IMR-90 (cell line): ENCODE results near the gene QSER1. TPM values are rescaled to one million over a fixed set of nuclear protein-coding genes. Genes with fewer than 3 reads are reported as not detected.

ENCODE experiments used
- ATAC-seq: fragments of 200-7000 bp; cut with Tn5 transposase; 2 replicates; pipeline ENCODE4 v1.9.1; 2020; ENCODE audit warnings: low read depth, mild to moderate bottlenecking, moderate library complexity
- BruUV-seq: library from RNA; stranded (reverse); fragments of 400-500 nt; replicated peaks from 2 replicates; lab custom pipeline; 2021; lab: Mats Ljungman, UMichigan
- CTCF ChIA-PET: fragments of 300-600 bp; formaldehyde crosslinking; extraction: SDS; loops from one replicate; lab custom pipeline; 2021; ENCODE audit warnings: antibody characterized with exemption; lab: Yijun Ruan, JAX
- POLR2A ChIA-PET: fragments of 300-600 bp; sonication (Branson Sonifier 250); formaldehyde crosslinking; loops from one replicate; lab custom pipeline; 2022; ENCODE audit warnings: antibody characterized with exemption; ENCODE audit not compliant: unreplicated experiment; lab: Charles Lee
- DNase-seq: peaks from one replicate; pipeline ENCODE4 v3.0.0; 2013
- H2AFZ ChIP-seq: replicated peaks from 2 replicates; pipeline ENCODE3; 2013; ENCODE audit warnings: low read length, mild to moderate bottlenecking; ENCODE audit not compliant: poor library complexity
- H2AK5ac ChIP-seq: 2 replicates; pipeline ENCODE4 v1.6.1; 2013; ENCODE audit warnings: low read depth, low read length, inconsistent platforms
- H2AK9ac ChIP-seq: replicated peaks from 2 replicates; pipeline ENCODE3; 2013; ENCODE audit warnings: mild to moderate bottlenecking, low read depth, low read length, moderate library complexity; ENCODE audit not compliant: poor library complexity
- H2BK120ac ChIP-seq: 2 replicates; pipeline ENCODE4 v1.6.1; 2013; ENCODE audit warnings: low read depth, low read length, inconsistent platforms
- H2BK15ac ChIP-seq: 3 replicates; pipeline ENCODE4 v1.6.1; 2013; ENCODE audit warnings: low read depth, low read length, inconsistent platforms
- H2BK20ac ChIP-seq: 2 replicates; pipeline ENCODE4 v1.6.1; 2013; ENCODE audit warnings: low read depth, mild to moderate bottlenecking, inconsistent platforms, low read length, moderate library complexity
- H2BK5ac ChIP-seq: 2 replicates; pipeline ENCODE4 v1.6.1; 2013; ENCODE audit warnings: mild to moderate bottlenecking, low read depth, low read length, inconsistent platforms; ENCODE audit not compliant: poor library complexity, severe bottlenecking
- H3K14ac ChIP-seq: replicated peaks from 2 replicates; pipeline ENCODE4 v1.6.1; 2013; ENCODE audit warnings: low read depth, low read length, inconsistent platforms
- H3K18ac ChIP-seq: 2 replicates; pipeline ENCODE4 v1.6.1; 2013; ENCODE audit warnings: low read depth, low read length, control low read depth
- H3K23ac ChIP-seq: 2 replicates; pipeline ENCODE4 v1.6.1; 2013; ENCODE audit warnings: low read depth, low read length, inconsistent platforms
- H3K27ac ChIP-seq: 2 replicates; pipeline ENCODE4 v1.5.1; 2013; ENCODE audit warnings: mild to moderate bottlenecking, control low read depth, low read length; ENCODE audit not compliant: insufficient read depth
- H3K27me3 ChIP-seq: 2 replicates; pipeline ENCODE4 v1.6.1; 2013; ENCODE audit warnings: low read length; ENCODE audit not compliant: control insufficient read depth, insufficient read depth
- H3K36me3 ChIP-seq: 2 replicates; pipeline ENCODE4 v1.6.1; 2013; ENCODE audit warnings: low read length, mixed read lengths; ENCODE audit not compliant: control insufficient read depth, insufficient read depth
- H3K4ac ChIP-seq: 2 replicates; pipeline ENCODE4 v1.6.1; 2013; ENCODE audit warnings: low read depth, low read length, inconsistent platforms
- H3K4me1 ChIP-seq: 2 replicates; pipeline ENCODE4 v1.6.1; 2013; ENCODE audit warnings: low read length, mixed read lengths; ENCODE audit not compliant: control insufficient read depth, insufficient read depth
- H3K4me2 ChIP-seq: 2 replicates; pipeline ENCODE4 v1.6.1; 2013; ENCODE audit warnings: low read depth, mild to moderate bottlenecking, control low read depth, low read length, moderate library complexity
- H3K4me3 ChIP-seq: 2 replicates; pipeline ENCODE4 v1.5.1; 2013; ENCODE audit warnings: low read depth, mild to moderate bottlenecking, control low read depth, low read length, moderate library complexity; ENCODE audit not compliant: insufficient read depth
- H3K56ac ChIP-seq: 2 replicates; pipeline ENCODE4 v1.6.1; 2013; ENCODE audit warnings: low read length, inconsistent platforms; ENCODE audit not compliant: insufficient read depth; ENCODE audit errors: extremely low read depth
- H3K79me1 ChIP-seq, 2 experiments: 2 replicates each; pipeline ENCODE4 v1.6.1; 2013; ENCODE audit warnings: low read length in 2 of 2, inconsistent platforms in 1 of 2, low read depth in 1 of 2
- H3K9ac ChIP-seq: 2 replicates; pipeline ENCODE4 v1.6.1; 2013; ENCODE audit warnings: low read depth, low read length, control low read depth
- H3K9me1 ChIP-seq: 2 replicates; pipeline ENCODE4 v1.6.1; 2013; ENCODE audit warnings: low read length, inconsistent platforms; ENCODE audit not compliant: insufficient read depth
- H3K9me3 ChIP-seq: 2 replicates; pipeline ENCODE4 v1.6.1; 2013; ENCODE audit warnings: low read length; ENCODE audit not compliant: control insufficient read depth, insufficient read depth
- H4K20me1 ChIP-seq: 2 replicates; pipeline ENCODE4 v1.6.1; 2013; ENCODE audit warnings: low read length, inconsistent platforms; ENCODE audit not compliant: insufficient read depth
- H4K5ac ChIP-seq: 2 replicates; pipeline ENCODE4 v1.6.1; 2013; ENCODE audit warnings: mild to moderate bottlenecking, low read depth, low read length, control low read depth
- H4K8ac ChIP-seq, 2 experiments: 2 replicates each; pipeline ENCODE4 v1.6.1; 2013; ENCODE audit warnings: low read depth in 2 of 2, low read length in 2 of 2, control low read depth in 1 of 2, inconsistent platforms in 1 of 2
- H4K91ac ChIP-seq: 2 replicates; pipeline ENCODE4 v1.6.1; 2013; ENCODE audit warnings: low read depth, low read length, inconsistent platforms; ENCODE audit not compliant: insufficient read depth
- BHLHE40 ChIP-seq: fragments of 150-350 bp; IDR thresholded peaks from 2 replicates; pipeline ENCODE4 v1.6.1; 2016; ENCODE audit warnings: mild to moderate bottlenecking, low read depth, low read length
- CEBPB ChIP-seq: IDR thresholded peaks from 2 replicates; pipeline ENCODE4 v1.6.1; 2012; ENCODE audit warnings: low read depth, low read length, improper control_type of control experiment
- CHD1 ChIP-seq: IDR thresholded peaks from 2 replicates; pipeline ENCODE4 v1.6.1; 2012; ENCODE audit warnings: low read depth, low read length, improper control_type of control experiment
- CTCF ChIP-seq: conservative IDR thresholded peaks from 2 replicates; pipeline ENCODE4 v1.5.1; 2012; ENCODE audit warnings: mild to moderate bottlenecking, low read depth, low read length, improper control_type of control experiment
- ELK1 ChIP-seq: fragments of 150-350 bp; IDR thresholded peaks from 2 replicates; pipeline ENCODE4 v1.6.1; 2016; ENCODE audit warnings: low read depth, mild to moderate bottlenecking, low read length, moderate library complexity, borderline replicate concordance
- FOS ChIP-seq: fragments of 150-350 bp; IDR thresholded peaks from 2 replicates; pipeline ENCODE4 v1.6.1; 2016; ENCODE audit warnings: low read depth, low read length
- MAFK ChIP-seq: IDR thresholded peaks from 2 replicates; pipeline ENCODE4 v1.6.1; 2012; ENCODE audit warnings: low read depth, low read length, improper control_type of control experiment
- MXI1 ChIP-seq: IDR thresholded peaks from 2 replicates; pipeline ENCODE4 v1.6.1; 2012; ENCODE audit warnings: low read depth, mild to moderate bottlenecking, low read length, moderate library complexity, borderline replicate concordance
- POLR2A ChIP-seq: IDR thresholded peaks from 2 replicates; pipeline ENCODE4 v1.6.1; 2012; ENCODE audit warnings: mild to moderate bottlenecking, low read depth, low read length
- RAD21 ChIP-seq: IDR thresholded peaks from 2 replicates; pipeline ENCODE4 v1.6.1; 2012; ENCODE audit warnings: low read length, improper control_type of control experiment
- RCOR1 ChIP-seq: IDR thresholded peaks from 2 replicates; pipeline ENCODE4 v1.6.1; 2012; ENCODE audit warnings: mild to moderate bottlenecking, low read length, improper control_type of control experiment; ENCODE audit not compliant: insufficient replicate concordance
- SMC3 ChIP-seq: fragments of 150-350 bp; IDR thresholded peaks from 2 replicates; pipeline ENCODE4 v1.6.1; 2016; ENCODE audit warnings: low read depth, mild to moderate bottlenecking, antibody characterized with exemption, low read length, moderate library complexity
- dilution Hi-C: fragments of 300-500 bp; cut with HindIII; formaldehyde crosslinking; loops from one replicate; pipeline ENCODE4 v1.14.3; 2018; ENCODE audit warnings: low sequenced_read_pairs; ENCODE audit not compliant: unreplicated experiment
- in situ Hi-C: fragments of 300-500 bp; cut with MboI; formaldehyde crosslinking; loops from 3 replicates; pipeline ENCODE4 v1.14.3; 2019; ENCODE audit warnings: low sequenced_read_pairs, inconsistent platforms, mixed read lengths
- intact Hi-C: fragments of 100-400 bp; cut with micrococcal nuclease; formaldehyde crosslinking; loops from 2 replicates; pipeline ENCODE4 v1.10.0; 2022
- polyA plus RNA-seq, 3 experiments: library from polyadenylated mRNA; depleted of rRNA; stranded (reverse); fragments of >200 nt; gene quantifications; 2 replicates each; pipeline ENCODE4 v1.2.3, GENCODE V29; 2012; ENCODE audit warnings: low replicate concordance in 1 of 3
- total RNA-seq: library from RNA; depleted of rRNA; stranded (reverse); fragments of >200 nt; gene quantifications from 2 replicates; pipeline ENCODE4 v1.2.3, GENCODE V29; 2012

Gene QSER1
- total and polyA plus RNA-seq, 2 of the 4 experiments (the other 2 are of a cell fraction) = 5.9 to 15.6 TPM

- TF ChIP-seq FOS = no peak
- no peak for TF ChIP-seq RAD21
- TF ChIP-seq CEBPB = no peak
- no peak for TF ChIP-seq RCOR1
- no peak for TF ChIP-seq SMC3
- no peak for TF ChIP-seq CTCF
- no peak for TF ChIP-seq BHLHE40
- no peak for TF ChIP-seq MXI1
- TF ChIP-seq POLR2A = no peak
- no peak for TF ChIP-seq MAFK
- TF ChIP-seq ELK1 = no peak
- TF ChIP-seq CHD1 = no peak
- Histone ChIP-seq H2BK15ac (no peak overlapping the region), H3K27ac (no peak overlapping the region), H3K9ac (no peak overlapping the region), H3K9me1 (peaks cover 13% of the 10 kb centered on the region), H2AK9ac (no peak overlapping the region), H3K9me3 (no peaks in the 10 kb centered on the region), H4K20me1 (peaks cover 28% of the 10 kb centered on the region), H3K18ac (no peak overlapping the region), H2BK5ac (no peak overlapping the region), H3K4ac (no peak overlapping the region), H3K23ac (no peak overlapping the region), H4K8ac (no peak overlapping the region), H4K5ac (no peak overlapping the region), H2AFZ (no peak overlapping the region), H2BK120ac (no peak overlapping the region), H3K27me3 (no peaks in the 10 kb centered on the region), H3K79me1 (peaks cover 39 to 71% of the 10 kb centered on the region in 2 experiments), H3K4me1 (no peaks in the 10 kb centered on the region), H2BK20ac (no peak overlapping the region), H3K36me3 (peaks cover 2% of the 10 kb centered on the region; the same call in 1 of the 2 replicates), H2AK5ac (no peak overlapping the region), H4K91ac (no peak overlapping the region), H3K14ac (no peak overlapping the region), H3K4me3 (no peak overlapping the region), H3K56ac (no peak overlapping the region), H3K4me2 (no peak overlapping the region)
- ATAC-seq (no peak), DNase-seq (no peak)
- CTCF ChIA-PET = no interaction called here
- dilution Hi-C loops (no loop called here), in situ Hi-C loops (no loop called here), intact Hi-C loops (loop anchor here (5.0 kb wide), 1 partner anchor 153 kb away; no protein-coding TSS in a partner anchor)
- BruUV-seq = no TSS peak
- POLR2A ChIA-PET = no interaction called here
Measured at GRCh38 chr11:32899438-32899837, 6.8 kb downstream of the QSER1 start.
